ENCODE measurements around the gene TRIO.

The TRIO gene

GRCh38 chr5:14151416-14151815 is 8.3 kb downstream of the TRIO start:
- Histone ChIP-seq H3K4me3 (ENCODE audit: low read length) (no peak overlapping the region), H3K36me3 (ENCODE audit: control insufficient read depth, low read length) (peaks cover 4% of the 10 kb centered on the region; the same call in 1 of the 2 replicates), H3K4me1 (ENCODE audit: control insufficient read depth, low read length) (peaks cover 89% of the 10 kb centered on the region), H4K20me1 (ENCODE audit: control insufficient read depth, insufficient read depth, low read depth, low read length) (peaks cover 24% of the 10 kb centered on the region; the same call in 1 of the 2 replicates), H3K27ac (ENCODE audit: low read depth, low read length) (no peak overlapping the region), H3K9me3 (ENCODE audit: control insufficient read depth, insufficient read depth, low read length) (no peaks in the 10 kb centered on the region), H3K4me2 (ENCODE audit: low read length) (no peak overlapping the region), H3K9me2 (replicated peaks; ENCODE audit: control insufficient read depth, low read length) (no peaks in the 10 kb centered on the region), H3K27me3 (ENCODE audit: control insufficient read depth, low read length) (no peaks in the 10 kb centered on the region), H3F3A (ENCODE audit: control insufficient read depth, insufficient read depth) (peaks cover 8% of the 10 kb centered on the region), H3K79me2 (ENCODE audit: control insufficient read depth, low read length) (peaks cover 97% of the 10 kb centered on the region)
- TF ChIP-seq EZH2phosphoT487 (IDR thresholded peaks at IDR 0.05; ENCODE audit: borderline replicate concordance, low read length) (no peak), CTCF (IDR thresholded peaks at IDR 0.05; ENCODE audit: low read depth, low read length, poor library complexity, severe bottlenecking) (no peak)

GRCh38 chr5:14153071-14153864 is 10.1 kb downstream of the TRIO start:
- Histone ChIP-seq H3K4me2 (ENCODE audit: low read length) (peak overlapping the region; percentile 74), H3K9me2 (replicated peaks; ENCODE audit: control insufficient read depth, low read length) (no peaks in the 10 kb centered on the region), H3K36me3 (ENCODE audit: control insufficient read depth, low read length) (peaks cover 4% of the 10 kb centered on the region; the same call in 1 of the 2 replicates), H4K20me1 (ENCODE audit: control insufficient read depth, insufficient read depth, low read depth, low read length) (peaks cover 15% of the 10 kb centered on the region; the same call in 1 of the 2 replicates), H3K27me3 (ENCODE audit: control insufficient read depth, low read length) (no peaks in the 10 kb centered on the region), H3K27ac (ENCODE audit: low read depth, low read length) (no peak overlapping the region), H3K9me3 (ENCODE audit: control insufficient read depth, insufficient read depth, low read length) (no peaks in the 10 kb centered on the region), H3K4me1 (ENCODE audit: control insufficient read depth, low read length) (peaks cover 89% of the 10 kb centered on the region), H3K79me2 (ENCODE audit: control insufficient read depth, low read length) (peaks cover 97% of the 10 kb centered on the region), H3F3A (ENCODE audit: control insufficient read depth, insufficient read depth) (peaks cover 8% of the 10 kb centered on the region), H3K4me3 (ENCODE audit: low read length) (peak overlapping the region; percentile 61)
- TF ChIP-seq EZH2phosphoT487 (IDR thresholded peaks at IDR 0.05; ENCODE audit: borderline replicate concordance, low read length) (no peak), CTCF (IDR thresholded peaks at IDR 0.05; ENCODE audit: low read depth, low read length, poor library complexity, severe bottlenecking) (no peak)

- no peaks in the 10 kb centered on the region for H3K36me3 ChIP-seq (ENCODE audit: control insufficient read depth, low read length)
- peaks cover 6% of the 10 kb centered on the region; the same call in 1 of the 2 replicates for H4K20me1 ChIP-seq (ENCODE audit: control insufficient read depth, insufficient read depth, low read depth, low read length)
- peak overlapping the region; percentile 74 for H3K4me2 ChIP-seq (ENCODE audit: low read length)
- H3K27me3 ChIP-seq (ENCODE audit: control insufficient read depth, low read length) = no peaks in the 10 kb centered on the region
- no peaks in the 10 kb centered on the region for H3K9me3 ChIP-seq (ENCODE audit: control insufficient read depth, insufficient read depth, low read length)
- peaks cover 8% of the 10 kb centered on the region for H3F3A ChIP-seq (ENCODE audit: control insufficient read depth, insufficient read depth)
- H3K27ac ChIP-seq (ENCODE audit: low read depth, low read length) = peak overlapping the region; percentile 85
- peak overlapping the region; percentile 61 for H3K4me3 ChIP-seq (ENCODE audit: low read length)
- TF ChIP-seq CTCF (IDR thresholded peaks at IDR 0.05; ENCODE audit: low read depth, low read length, poor library complexity, severe bottlenecking) = no peak
- no peak for TF ChIP-seq EZH2phosphoT487 (IDR thresholded peaks at IDR 0.05; ENCODE audit: borderline replicate concordance, low read length)
- peaks cover 89% of the 10 kb centered on the region for H3K4me1 ChIP-seq (ENCODE audit: control insufficient read depth, low read length)
- H3K79me2 ChIP-seq (ENCODE audit: control insufficient read depth, low read length) = peaks cover 97% of the 10 kb centered on the region
- H3K9me2 ChIP-seq (replicated peaks; ENCODE audit: control insufficient read depth, low read length) = no peaks in the 10 kb centered on the region
Observed at GRCh38 chr5:14153932-14154731, 11.0 kb downstream of the TRIO start.
